ENCODE data around the gene CEP170B. TPM values are rescaled to one million over a fixed set of nuclear protein-coding genes. Genes with fewer than 3 reads are reported as not detected.
"Not testable (repeated sequence)": the region's sequence is repeated elsewhere in the genome, so short reads cannot be mapped to it uniquely, and the experiment has no call there.

The CEP170B gene
- total RNA-seq, 1 experiment from 2014 or later = 9.5 TPM

DNA sequence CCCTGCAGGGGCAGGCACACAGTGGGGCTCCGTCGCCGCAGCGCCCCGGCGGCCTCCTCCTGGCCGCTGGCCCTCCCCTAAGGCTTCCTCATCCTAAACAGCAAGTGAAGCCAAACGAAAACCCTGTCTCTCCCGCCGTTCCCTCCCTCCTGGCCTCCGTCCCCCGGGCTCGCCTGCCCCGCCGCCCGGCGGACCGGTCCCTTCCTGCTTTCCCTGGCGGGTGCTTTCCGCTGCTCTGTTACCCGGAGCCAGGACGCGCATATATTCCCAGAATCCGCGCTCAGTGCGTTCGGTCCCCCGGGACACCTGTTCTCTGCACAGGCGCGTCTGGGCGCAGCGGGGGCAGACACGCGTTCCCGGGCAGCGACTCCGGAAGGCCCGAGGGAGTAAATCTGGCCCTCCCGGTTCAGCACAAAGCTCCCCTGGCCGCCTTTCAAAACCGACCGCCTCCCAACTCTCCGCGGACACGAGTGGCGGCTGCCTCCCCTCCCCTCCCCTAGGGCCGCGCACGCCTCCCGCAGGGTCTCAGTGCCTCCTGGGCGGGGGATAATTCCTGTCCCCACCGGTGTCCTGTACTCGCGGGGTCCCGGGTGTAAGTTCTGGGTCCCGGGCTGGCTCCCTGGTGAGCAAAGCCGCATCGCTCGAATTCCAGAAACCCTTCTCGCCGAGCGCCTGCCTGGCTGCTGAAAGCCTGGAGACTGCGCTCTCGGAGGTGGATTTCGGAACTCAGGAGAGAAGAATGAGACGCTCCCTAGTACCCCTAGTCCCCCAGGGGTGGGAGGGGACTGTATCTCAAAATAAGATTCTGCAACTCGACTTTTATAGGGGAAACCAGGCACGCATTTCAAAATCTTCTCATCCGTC lies 21.4 kb upstream of the CEP170B start:
- DNase-seq (ENCODE audit: extremely low read depth, low read depth) = no peak

DNA sequence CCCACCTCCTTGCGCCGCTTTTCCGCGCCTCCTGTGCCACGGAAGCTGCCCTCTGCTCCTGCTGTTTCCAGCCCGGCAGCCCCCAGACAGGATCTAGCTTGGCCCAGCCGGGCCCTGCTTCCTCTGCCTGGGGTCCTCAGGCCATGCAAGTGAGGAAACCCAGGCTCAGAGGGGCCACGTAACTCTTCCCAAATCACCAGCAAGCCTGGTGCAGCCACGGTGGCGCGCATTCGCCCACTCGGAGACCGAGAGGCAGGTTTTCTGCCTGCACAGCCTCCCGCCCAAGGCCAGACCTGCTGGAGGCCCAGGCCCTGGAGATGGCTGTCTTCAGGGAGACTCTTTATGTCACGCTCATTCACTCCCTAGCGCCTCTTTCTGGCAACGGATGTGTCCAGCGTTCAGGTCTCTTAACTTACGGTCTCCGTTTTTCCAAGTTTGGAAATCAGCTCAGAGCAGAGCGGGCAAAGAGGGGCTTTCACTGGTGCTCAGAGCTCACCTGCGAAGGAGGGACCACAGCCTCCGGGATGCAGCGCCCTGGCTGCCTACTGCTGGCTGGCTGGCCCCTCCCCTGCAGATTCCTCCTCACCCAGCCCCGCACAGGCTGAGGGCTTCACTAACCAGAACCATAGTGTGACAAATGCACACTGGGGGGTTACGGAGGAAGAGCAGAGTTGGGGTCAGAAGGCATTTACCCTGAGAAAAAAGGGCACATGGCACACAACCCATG lies 20.6 kb upstream of the CEP170B start:
- no peak for DNase-seq (ENCODE audit: extremely low read depth, low read depth)

DNA sequence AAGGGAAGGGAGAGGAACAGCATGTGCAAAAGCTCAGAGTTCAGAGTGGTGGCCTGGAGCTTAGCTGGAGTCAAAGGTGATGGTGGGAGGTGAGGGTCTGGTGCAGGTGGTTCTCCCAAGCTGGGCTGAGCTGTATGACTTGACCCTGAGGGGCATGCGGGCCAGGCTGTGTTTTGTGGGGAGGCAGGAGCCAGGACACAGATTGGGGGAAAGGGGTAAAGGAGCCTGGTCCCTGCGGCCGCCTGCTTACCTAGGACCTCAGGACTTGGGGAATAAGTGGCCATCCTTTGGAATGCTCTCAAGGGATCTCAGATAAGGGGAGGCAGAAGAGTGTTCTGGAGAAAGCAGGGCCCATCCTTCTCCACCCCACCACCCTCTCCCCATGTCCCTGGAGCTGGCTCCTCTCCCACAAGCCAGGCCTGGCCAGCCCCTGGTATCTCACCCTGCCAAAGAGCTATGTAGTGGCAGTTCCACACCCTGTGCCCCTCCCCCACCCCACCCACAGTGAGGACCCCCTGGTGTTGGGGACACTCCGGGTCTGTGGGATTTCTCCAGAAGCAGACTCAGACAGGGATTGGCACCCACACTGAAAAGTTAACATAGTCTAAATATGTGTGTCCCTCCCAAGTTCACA lies 19.9 kb upstream of the CEP170B start:
- DNase-seq (ENCODE audit: extremely low read depth, low read depth) = no peak

GRCh38 chr14:104845834-104846441 lies 19.1 kb upstream of the CEP170B start:
- DNase-seq (ENCODE audit: extremely low read depth, low read depth) = no peak

DNA sequence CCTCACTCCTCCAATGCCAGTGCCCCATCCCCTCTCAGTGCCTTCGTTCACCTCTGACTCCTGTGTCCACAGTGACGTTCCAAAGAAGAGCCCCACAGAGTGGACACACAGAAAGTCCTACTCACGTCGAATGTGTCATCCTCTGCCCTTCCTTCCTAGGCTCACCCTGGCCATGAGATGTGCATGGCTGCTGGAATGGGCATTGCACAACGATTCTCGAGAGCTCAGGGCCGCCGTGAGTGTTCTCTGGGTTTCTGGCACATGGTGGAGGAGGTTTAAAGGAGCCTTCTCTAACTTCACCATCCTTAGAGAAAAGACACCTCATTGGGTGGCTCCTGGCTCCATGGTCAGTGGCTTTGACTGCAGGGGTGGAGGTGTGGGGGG lies 12.8 kb upstream of the CEP170B start:
- DNase-seq (ENCODE audit: extremely low read depth, low read depth) = no peak

GRCh38 chr14:104855532-104856090 lies 9.5 kb upstream of the CEP170B start:
- DNase-seq (ENCODE audit: extremely low read depth, low read depth) = no peak

- no peak for DNase-seq (ENCODE audit: extremely low read depth, low read depth)
Measured at GRCh38 chr14:104856157-104856868, 8.8 kb upstream of the CEP170B start.

- DNase-seq (ENCODE audit: extremely low read depth, low read depth) = no peak
Measured at GRCh38 chr14:104856869-104857860, 7.9 kb upstream of the CEP170B start.

DNA sequence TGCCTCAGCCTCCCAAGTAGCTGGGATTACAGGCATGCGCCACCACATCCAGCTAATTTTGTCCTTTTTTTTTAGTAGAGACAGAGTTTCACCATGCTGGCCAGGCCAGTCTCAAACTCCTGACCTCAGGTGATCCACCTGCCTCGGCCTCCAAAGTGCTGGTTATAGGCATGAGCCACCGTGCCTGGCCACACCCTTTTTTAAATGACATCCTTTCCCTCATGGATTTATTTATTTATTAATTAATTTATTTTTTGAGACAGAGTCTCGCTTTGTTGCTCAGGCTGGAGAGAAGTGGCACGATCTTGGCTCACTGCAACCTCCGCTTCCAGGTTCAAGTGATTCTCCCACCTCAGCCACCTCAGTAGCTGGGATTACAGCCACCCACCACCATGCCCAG lies 7.1 kb upstream of the CEP170B start:
- not testable (repeated sequence) for DNase-seq (ENCODE audit: extremely low read depth, low read depth)

DNA sequence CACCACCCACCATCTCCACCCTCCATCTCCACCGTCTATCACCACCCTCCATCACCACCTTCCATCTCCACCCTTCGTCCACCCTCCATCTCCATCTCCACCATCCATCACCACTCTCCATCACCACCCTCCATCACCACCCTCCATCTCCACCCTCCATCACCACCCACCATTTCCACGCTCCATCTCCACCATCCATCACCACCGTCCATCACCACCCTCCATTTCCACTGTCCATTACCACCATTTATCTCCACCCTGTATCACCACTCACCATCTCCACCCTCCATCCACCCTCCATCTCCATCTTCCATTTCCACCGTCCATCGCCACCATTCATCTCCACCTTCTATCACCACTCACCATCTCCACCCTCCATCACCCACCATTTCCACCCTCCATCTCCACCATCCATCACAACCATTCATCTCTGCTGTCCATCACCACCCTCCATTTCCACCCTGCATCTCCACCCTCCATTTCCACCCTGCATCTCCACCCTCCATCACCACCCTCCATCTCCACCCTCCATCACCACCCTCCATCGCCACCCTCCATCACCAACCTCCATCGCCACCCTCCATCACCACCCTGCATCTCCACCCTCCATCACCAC lies 6.1 kb upstream of the CEP170B start:
- DNase-seq (ENCODE audit: extremely low read depth, low read depth) = no peak

GRCh38 chr14:104859900-104860299 lies 5.2 kb upstream of the CEP170B start:
- no peak for DNase-seq (ENCODE audit: extremely low read depth, low read depth)

GRCh38 chr14:104860414-104860813 lies 4.7 kb upstream of the CEP170B start:
- DNase-seq (ENCODE audit: extremely low read depth, low read depth) = no peak

DNA sequence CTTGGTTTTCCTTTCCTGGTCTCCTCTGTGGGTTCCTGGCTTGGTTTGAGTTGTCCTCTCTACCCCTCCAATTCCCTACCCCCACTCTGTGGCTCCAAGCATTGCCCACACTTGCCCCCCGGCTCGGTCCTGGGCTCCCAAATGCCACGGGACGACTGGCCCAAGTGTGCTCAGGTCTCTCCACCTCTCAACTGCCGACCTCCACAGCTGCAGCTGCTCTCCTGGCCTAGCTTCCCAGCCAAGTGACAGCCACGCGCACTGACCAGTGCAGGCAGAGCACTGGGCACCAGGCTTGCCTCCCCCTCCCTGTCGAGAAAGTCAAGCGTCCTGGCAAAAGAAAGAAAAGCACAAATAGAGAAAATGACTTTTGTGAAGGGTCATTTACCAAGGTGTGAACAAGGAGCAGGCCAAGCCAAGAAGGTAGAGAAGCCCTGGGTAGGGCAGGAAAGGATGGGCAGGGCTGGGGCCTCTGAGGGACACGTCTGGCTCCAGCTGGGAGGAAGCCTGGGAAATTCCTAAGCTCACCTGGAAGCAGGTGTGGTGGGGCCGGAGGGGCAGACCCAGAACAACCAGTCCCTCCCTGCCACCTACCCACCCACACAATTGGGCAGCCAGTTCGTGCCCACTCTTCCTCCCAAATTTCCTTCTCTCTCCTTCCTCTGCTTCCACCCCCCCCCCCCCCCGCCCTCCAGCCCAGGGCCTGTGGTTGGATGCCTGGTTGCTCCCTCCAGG lies 1.8 kb upstream of the CEP170B start:
- DNase-seq (ENCODE audit: extremely low read depth, low read depth) = no peak

DNA sequence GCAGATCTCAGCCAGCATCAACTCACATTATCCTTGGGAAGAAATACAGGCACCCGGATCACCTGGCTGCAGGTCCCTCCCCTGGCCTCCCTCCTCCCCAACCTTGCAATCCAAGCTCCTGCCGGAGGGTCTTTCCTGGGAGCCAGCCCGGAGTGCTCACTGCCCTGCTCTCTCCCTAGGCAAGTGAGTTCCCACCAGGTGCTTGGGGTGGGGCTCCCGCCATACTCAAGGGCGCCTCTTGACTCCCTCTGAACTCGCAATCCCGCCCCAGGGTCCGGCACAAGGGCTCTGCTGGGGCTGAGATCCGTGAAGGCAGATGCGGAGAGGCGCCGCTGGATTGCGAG lies 1.2 kb upstream of the CEP170B start:
- no peak for DNase-seq (ENCODE audit: extremely low read depth, low read depth)

- DNase-seq (ENCODE audit: extremely low read depth, low read depth) = no peak
Measured at GRCh38 chr14:104864267-104865080, 594 bp upstream of the CEP170B start.

GRCh38 chr14:104865631-104866441 lies 768 bp downstream of the CEP170B start:
- DNase-seq (ENCODE audit: extremely low read depth, low read depth) = peak; percentile 36

Measured in NCI-H460 (cell line).